Erythroblast (primary cell): ENCODE data around the gene TCF19.
A peak's percentile ranks its signal among the peaks of the same experiment; 100 is the strongest.

Experiments used
- DNase-seq, 2 experiments: peaks; one replicate each; lab custom pipeline; 2025; lab: John Stamatoyannopoulos, UW
- GATA1 ChIP-seq: IDR thresholded peaks from 2 replicates; pipeline ENCODE4 v1.6.1; 2011; ENCODE audit warnings: low read depth, mild to moderate bottlenecking, control low read depth, low read length, moderate library complexity
- POLR2A ChIP-seq: IDR thresholded peaks from 2 replicates; pipeline ENCODE4 v1.6.1; 2011; ENCODE audit warnings: mild to moderate bottlenecking, low read length

The TCF19 gene

GRCh38 chr6:31140643-31141042 lies 17.7 kb upstream of the TCF19 start:
- TF ChIP-seq POLR2A, result no peak
- TF ChIP-seq GATA1, result no peak
- no peak for DNase-seq

- TF ChIP-seq GATA1 (no peak), POLR2A (no peak)
- DNase-seq, result no peak
These were observed 16.0 kb upstream of the TCF19 start for GRCh38 chr6:31142361-31142761.

- TF ChIP-seq POLR2A, result no peak
- TF ChIP-seq GATA1, result no peak
These were observed 15.2 kb upstream of the TCF19 start for GRCh38 chr6:31143148-31143547.

GRCh38 chr6:31144296-31144969 lies 14.0 kb upstream of the TCF19 start:
- no peak for TF ChIP-seq POLR2A
- TF ChIP-seq GATA1, result no peak
- no peak for DNase-seq

More at GRCh38 chr6:31143148-31143547, 15.2 kb upstream of the TCF19 start:
- DNase-seq, result no peak

GRCh38 chr6:31144970-31145340 lies 13.4 kb upstream of the TCF19 start:
- no peak for TF ChIP-seq GATA1
- TF ChIP-seq POLR2A, result no peak
- DNase-seq, result no peak

- no peak for DNase-seq
- TF ChIP-seq POLR2A, result no peak
- TF ChIP-seq GATA1, result no peak
These were observed 13.0 kb upstream of the TCF19 start for GRCh38 chr6:31145386-31145785.

GRCh38 chr6:31149827-31150447 lies 8.5 kb upstream of the TCF19 start:
- TF ChIP-seq POLR2A (no peak), GATA1 (no peak)
- no peak for DNase-seq

GRCh38 chr6:31152781-31153180 lies 5.6 kb upstream of the TCF19 start:
- TF ChIP-seq POLR2A (no peak), GATA1 (no peak)
- no peak for DNase-seq

GRCh38 chr6:31154436-31154835 lies 4.0 kb upstream of the TCF19 start:
- TF ChIP-seq GATA1, result no peak
- TF ChIP-seq POLR2A, result no peak

GRCh38 chr6:31156641-31157040 lies 1.7 kb upstream of the TCF19 start:
- no peak for DNase-seq
- no peak for TF ChIP-seq GATA1
- TF ChIP-seq POLR2A, result no peak

More at GRCh38 chr6:31154436-31154835, 4.0 kb upstream of the TCF19 start:
- no peak for DNase-seq

GRCh38 chr6:31157513-31158139 lies 763 bp upstream of the TCF19 start, which contains the start of gene CCHCR1:
Gene CCHCR1, minus strand, starts transcription at chr6:31157802. Its CDS starts 202 bp downstream, at chr6:31157600.
- peak in 1 of 2 experiments; percentile 45 for DNase-seq
- TF ChIP-seq POLR2A, result no peak
- no peak for TF ChIP-seq GATA1

GRCh38 chr6:31158863-31159855 lies 770 bp downstream of the TCF19 start:
- TF ChIP-seq GATA1, result no peak
- peak; percentile 66 to 72 for DNase-seq

GRCh38 chr6:31161216-31162126 lies 3.1 kb downstream of the TCF19 start:
- no peak for DNase-seq
- TF ChIP-seq GATA1 (no peak), POLR2A (no peak)
